Trophoblast cell (in vitro differentiated cells and primary cell): ENCODE measurements around the gene LBH.
A peak's percentile ranks its signal among the peaks of the same experiment; 100 is the strongest.

Experiments used
- DNase-seq, 2 donors: peaks; one replicate each; pipeline ENCODE4 v3.0.0-alpha.2; 2016
- H2AFZ ChIP-seq: 2 replicates; pipeline ENCODE4 v1.6.1; 2013; ENCODE audit warnings: low read length, moderate library complexity, mild to moderate bottlenecking; ENCODE audit not compliant: insufficient read depth, poor library complexity
- H2AK5ac ChIP-seq: 2 replicates; pipeline ENCODE4 v1.6.1; 2013; ENCODE audit warnings: mild to moderate bottlenecking, low read length
- H2BK120ac ChIP-seq: 2 replicates; pipeline ENCODE4 v1.6.1; 2013; ENCODE audit warnings: low read length, mild to moderate bottlenecking, moderate library complexity; ENCODE audit not compliant: insufficient read depth, poor library complexity
- H2BK12ac ChIP-seq: 2 replicates; pipeline ENCODE4 v1.6.1; 2013; ENCODE audit warnings: mild to moderate bottlenecking, low read length, moderate library complexity
- H2BK5ac ChIP-seq: 2 replicates; pipeline ENCODE4 v1.6.1; 2013; ENCODE audit warnings: low read length, low read depth, moderate library complexity, mild to moderate bottlenecking; ENCODE audit not compliant: poor library complexity
- H3K14ac ChIP-seq: 2 replicates; pipeline ENCODE4 v1.6.1; 2013; ENCODE audit warnings: mild to moderate bottlenecking, low read length
- H3K18ac ChIP-seq: 2 replicates; pipeline ENCODE4 v1.6.1; 2013; ENCODE audit warnings: mild to moderate bottlenecking, low read length
- H3K23ac ChIP-seq: 2 replicates; pipeline ENCODE4 v1.6.1; 2013; ENCODE audit warnings: low read length
- H3K27ac ChIP-seq: 2 replicates; pipeline ENCODE4 v1.5.1; 2013; ENCODE audit warnings: low read depth, mild to moderate bottlenecking, inconsistent platforms, low read length, moderate library complexity
- H3K27me3 ChIP-seq: 2 replicates; pipeline ENCODE4 v1.6.1; 2013; ENCODE audit warnings: inconsistent platforms, mild to moderate bottlenecking, low read length, moderate library complexity; ENCODE audit not compliant: insufficient read depth
- H3K36me3 ChIP-seq, 2 experiments: 1 replicate in 1 of 2; 2 replicates in 1 of 2; pipeline ENCODE4 v1.6.1; 2013; ENCODE audit warnings: low read length in 2 of 2, mild to moderate bottlenecking in 2 of 2, moderate library complexity in 1 of 2; ENCODE audit not compliant: insufficient read depth in 2 of 2, control insufficient read depth in 1 of 2
- H3K4ac ChIP-seq: 2 replicates; pipeline ENCODE4 v1.6.1; 2013; ENCODE audit warnings: low read depth, mild to moderate bottlenecking, low read length, moderate library complexity
- H3K4me1 ChIP-seq, 2 experiments: 1 replicate in 1 of 2; 2 replicates in 1 of 2; pipeline ENCODE4 v1.6.1; 2013; ENCODE audit warnings: low read length in 2 of 2, mild to moderate bottlenecking in 2 of 2, moderate library complexity in 1 of 2; ENCODE audit not compliant: insufficient read depth in 2 of 2, control insufficient read depth in 1 of 2
- H3K4me2 ChIP-seq: 2 replicates; pipeline ENCODE4 v1.6.1; 2013; ENCODE audit warnings: inconsistent platforms, mild to moderate bottlenecking, low read length, moderate library complexity
- H3K4me3 ChIP-seq: 2 replicates; pipeline ENCODE4 v1.5.1; 2013; ENCODE audit warnings: mild to moderate bottlenecking, low read depth, low read length, inconsistent platforms
- H3K79me1 ChIP-seq: one replicate; pipeline ENCODE4 v1.6.1; 2013; ENCODE audit warnings: low read length
- H3K79me2 ChIP-seq: 2 replicates; pipeline ENCODE4 v1.6.1; 2013; ENCODE audit warnings: low read length, mild to moderate bottlenecking; ENCODE audit not compliant: control insufficient read depth, insufficient read depth, poor library complexity
- H3K9ac ChIP-seq: 2 replicates; pipeline ENCODE4 v1.6.1; 2013; ENCODE audit warnings: mild to moderate bottlenecking, low read length
- H3K9me3 ChIP-seq: 2 replicates; pipeline ENCODE4 v1.6.1; 2013; ENCODE audit warnings: low read depth, mild to moderate bottlenecking, control low read depth, inconsistent platforms, low read length; ENCODE audit not compliant: insufficient read depth
- H4K12ac ChIP-seq: 2 replicates; pipeline ENCODE4 v1.6.1; 2013; ENCODE audit warnings: low read depth, mild to moderate bottlenecking, low read length, moderate library complexity
- H4K8ac ChIP-seq: 2 replicates; pipeline ENCODE4 v1.6.1; 2013; ENCODE audit warnings: low read depth, mild to moderate bottlenecking, low read length, moderate library complexity
- H4K91ac ChIP-seq: one replicate; pipeline ENCODE4 v1.6.1; 2013; ENCODE audit warnings: low read depth, mild to moderate bottlenecking, low read length, moderate library complexity
- WGBS: extraction: QIAGEN DNeasy Blood & Tissue Kit; methylation state at CpG from one replicate; pipeline ENCODE4 v1.1.7; 2013; ENCODE audit warnings: missing lambda C conversion rate; ENCODE audit not compliant: insufficient read length, insufficient coverage; ENCODE audit errors: extremely low coverage; 5-methylcytosine and 5-hydroxymethylcytosine counted together

The LBH gene

GRCh38 chr2:30222636-30223360 is 8.5 kb upstream of the LBH start:
- H3K9me3 ChIP-seq, result no peaks in the 10 kb centered on the region
- H3K36me3 ChIP-seq, result no peaks in the 10 kb centered on the region
- no CpG with 5 or more reads among the region's 5 CpGs for WGBS
- H2BK120ac ChIP-seq, result no peak overlapping the region
- H3K18ac ChIP-seq, result peak overlapping the region; percentile 8
- peak overlapping the region; percentile 6 for H2AK5ac ChIP-seq
- peak overlapping the region; percentile 80 for H2BK12ac ChIP-seq
- no peak overlapping the region for H3K4me2 ChIP-seq
- no peak for DNase-seq
- H3K79me1 ChIP-seq, result peaks cover 26% of the 10 kb centered on the region
- no peak overlapping the region for H4K12ac ChIP-seq
- H3K14ac ChIP-seq, result peak overlapping the region; percentile 52
- H4K8ac ChIP-seq, result no peak overlapping the region
- H3K23ac ChIP-seq, result no peak overlapping the region
- H3K27ac ChIP-seq, result no peak overlapping the region
- H3K4me1 ChIP-seq, result peaks cover 27 to 44% of the 10 kb centered on the region in 2 experiments
- no peak overlapping the region for H2AFZ ChIP-seq
- no peak overlapping the region for H3K4me3 ChIP-seq
- no peaks in the 10 kb centered on the region for H3K79me2 ChIP-seq
- H4K91ac ChIP-seq, result peak overlapping the region; percentile 45
- H3K27me3 ChIP-seq, result no peaks in the 10 kb centered on the region
- H3K4ac ChIP-seq, result peak overlapping the region; percentile 19
- H2BK5ac ChIP-seq, result peak overlapping the region; percentile 9
- no peak overlapping the region for H3K9ac ChIP-seq

- Histone ChIP-seq H3K14ac (peak overlapping the region; percentile 52), H3K9ac (no peak overlapping the region), H3K27me3 (no peaks in the 10 kb centered on the region), H3K79me2 (no peaks in the 10 kb centered on the region), H3K4ac (peak overlapping the region; percentile 19), H3K4me1 (peaks cover 21 to 37% of the 10 kb centered on the region in 2 experiments), H3K4me2 (peak overlapping the region; percentile 2), H3K79me1 (peaks cover 26% of the 10 kb centered on the region), H3K36me3 (no peaks in the 10 kb centered on the region), H3K18ac (peak overlapping the region; percentile 49), H4K12ac (no peak overlapping the region), H2BK5ac (peak overlapping the region; percentile 9), H3K27ac (peak overlapping the region; percentile 4), H4K91ac (peak overlapping the region; percentile 45), H3K9me3 (no peaks in the 10 kb centered on the region), H2BK120ac (no peak overlapping the region), H2BK12ac (peak overlapping the region; percentile 80), H2AFZ (no peak overlapping the region), H3K4me3 (no peak overlapping the region), H4K8ac (no peak overlapping the region), H2AK5ac (peak overlapping the region; percentile 69), H3K23ac (no peak overlapping the region)
- no CpG with 5 or more reads among the region's 3 CpGs for WGBS
- DNase-seq, result no peak
Observed at GRCh38 chr2:30223413-30223874, 7.9 kb upstream of the LBH start.

GRCh38 chr2:30224151-30224550 is 7.2 kb upstream of the LBH start:
- Histone ChIP-seq H2BK5ac (no peak overlapping the region), H2BK12ac (no peak overlapping the region), H3K4ac (no peak overlapping the region)

GRCh38 chr2:30225131-30225762 is 6.1 kb upstream of the LBH start:
- no peak overlapping the region for H4K12ac ChIP-seq
- H2AFZ ChIP-seq, result no peak overlapping the region
- no peak overlapping the region for H3K9ac ChIP-seq
- peaks cover 23% of the 10 kb centered on the region for H3K79me1 ChIP-seq
- peaks cover 20 to 27% of the 10 kb centered on the region in 2 experiments for H3K4me1 ChIP-seq
- H2BK12ac ChIP-seq, result peak overlapping the region; percentile 30
- peak overlapping the region; percentile 44 for H4K8ac ChIP-seq
- no peaks in the 10 kb centered on the region for H3K27me3 ChIP-seq
- H2AK5ac ChIP-seq, result no peak overlapping the region
- H3K9me3 ChIP-seq, result no peaks in the 10 kb centered on the region
- H3K27ac ChIP-seq, result peak overlapping the region; percentile 88
- no peak for DNase-seq
- H2BK120ac ChIP-seq, result peak overlapping the region; percentile 43
- peak overlapping the region; percentile 11 for H3K14ac ChIP-seq
- peak overlapping the region; percentile 44 for H4K91ac ChIP-seq
- peak overlapping the region; percentile 47 for H3K4me2 ChIP-seq
- H3K36me3 ChIP-seq, result no peaks in the 10 kb centered on the region
- H2BK5ac ChIP-seq, result peak overlapping the region; percentile 44
- H3K18ac ChIP-seq, result no peak overlapping the region
- H3K4me3 ChIP-seq, result no peak overlapping the region
- WGBS, result no CpG with 5 or more reads among the region's 8 CpGs
- no peak overlapping the region for H3K23ac ChIP-seq
- H3K79me2 ChIP-seq, result no peaks in the 10 kb centered on the region
- H3K4ac ChIP-seq, result no peak overlapping the region

More at GRCh38 chr2:30224151-30224550, 7.2 kb upstream of the LBH start:
- Histone ChIP-seq H3K4me1 (peaks cover 20 to 32% of the 10 kb centered on the region in 2 experiments), H3K9me3 (no peaks in the 10 kb centered on the region), H2AK5ac (no peak overlapping the region), H3K79me2 (no peaks in the 10 kb centered on the region), H4K8ac (no peak overlapping the region), H4K12ac (no peak overlapping the region), H3K27ac (no peak overlapping the region), H3K14ac (no peak overlapping the region), H2BK120ac (no peak overlapping the region), H4K91ac (no peak overlapping the region), H3K4me3 (no peak overlapping the region), H3K4me2 (no peak overlapping the region), H3K36me3 (no peaks in the 10 kb centered on the region), H3K27me3 (no peaks in the 10 kb centered on the region), H2AFZ (no peak overlapping the region), H3K18ac (no peak overlapping the region), H3K79me1 (peaks cover 26% of the 10 kb centered on the region), H3K9ac (no peak overlapping the region), H3K23ac (no peak overlapping the region)
- DNase-seq, result no peak
